ENCODE measurements around the gene CD69.

CD69 gene

DNA sequence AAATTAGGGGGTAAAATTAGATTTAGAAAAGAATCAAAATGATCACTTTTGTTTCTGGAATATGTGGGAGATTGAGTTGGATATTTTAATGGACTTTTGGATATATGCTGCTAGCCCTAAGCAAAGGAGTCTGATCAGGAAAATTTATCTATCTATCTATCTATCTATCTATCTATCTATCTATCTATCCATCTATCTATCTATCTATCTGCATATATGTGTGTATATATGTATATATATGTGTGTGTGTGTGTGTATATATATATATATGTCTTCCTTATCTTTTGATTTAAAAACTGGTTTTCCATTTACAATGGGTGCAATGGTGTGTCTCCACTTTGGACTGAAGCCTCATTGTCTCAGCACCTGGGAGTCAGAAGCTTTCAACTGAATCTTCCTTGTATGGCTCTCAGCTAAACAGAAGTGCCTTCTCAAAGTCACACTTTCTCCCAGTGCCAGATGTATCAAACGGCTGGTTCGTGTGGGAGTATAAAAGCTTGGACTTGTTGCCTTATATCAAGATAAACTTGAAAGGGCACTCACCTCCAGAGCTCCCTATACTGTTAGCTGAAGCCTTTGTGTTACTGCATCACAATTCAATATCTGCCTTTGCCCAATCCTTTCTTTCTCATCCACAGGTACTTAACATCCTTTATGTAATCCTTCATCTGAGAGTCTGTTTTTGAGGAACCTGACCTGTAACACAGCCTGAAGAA lies 31.6 kb upstream of the CD69 start:
- no peak for TF ChIP-seq CTCF (IDR thresholded peaks at IDR 0.05)

- no peak for TF ChIP-seq CTCF (IDR thresholded peaks at IDR 0.05)
Observed at GRCh38 chr12:9786726-9787717, 26.3 kb upstream of the CD69 start.

DNA sequence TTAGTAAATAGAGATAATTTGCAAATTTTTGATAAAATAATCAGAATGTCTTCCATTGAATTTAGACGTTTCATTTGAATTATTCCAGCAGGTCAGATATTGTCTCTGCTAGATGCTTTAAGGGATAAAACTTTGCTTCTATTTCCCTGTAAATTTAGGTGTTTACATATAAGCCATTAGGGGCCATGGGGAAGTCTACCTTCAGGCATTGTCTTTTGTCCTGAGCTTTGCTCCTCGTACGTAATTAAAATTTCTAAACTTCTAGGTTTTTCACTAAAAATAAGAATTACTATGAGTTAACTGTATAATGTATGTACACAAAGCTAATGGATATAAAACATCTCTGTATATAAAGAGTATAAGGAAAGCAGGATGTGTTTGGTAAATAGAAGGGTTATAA lies 24.1 kb upstream of the CD69 start:
- no peak for TF ChIP-seq CTCF (IDR thresholded peaks at IDR 0.05)

DNA sequence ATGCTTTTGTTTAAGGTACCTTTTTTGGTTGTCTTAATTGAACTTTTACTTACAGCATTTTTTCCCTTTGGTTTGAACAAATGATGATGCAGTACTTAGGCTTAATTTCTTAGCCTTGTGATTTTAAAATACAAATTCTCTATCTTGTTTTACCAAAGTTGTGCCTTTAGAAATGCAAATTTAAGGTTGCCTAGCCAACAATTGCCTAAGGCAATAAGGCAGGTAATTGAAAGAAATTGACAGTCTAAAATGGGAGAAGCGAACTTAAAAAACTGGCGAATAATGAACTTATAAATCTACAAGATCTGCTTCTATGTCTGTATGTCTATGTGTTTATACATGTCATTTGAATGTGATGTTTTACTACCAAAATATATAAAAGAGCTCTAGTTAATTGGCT lies 23.6 kb upstream of the CD69 start:
- TF ChIP-seq CTCF (IDR thresholded peaks at IDR 0.05): no peak

DNA sequence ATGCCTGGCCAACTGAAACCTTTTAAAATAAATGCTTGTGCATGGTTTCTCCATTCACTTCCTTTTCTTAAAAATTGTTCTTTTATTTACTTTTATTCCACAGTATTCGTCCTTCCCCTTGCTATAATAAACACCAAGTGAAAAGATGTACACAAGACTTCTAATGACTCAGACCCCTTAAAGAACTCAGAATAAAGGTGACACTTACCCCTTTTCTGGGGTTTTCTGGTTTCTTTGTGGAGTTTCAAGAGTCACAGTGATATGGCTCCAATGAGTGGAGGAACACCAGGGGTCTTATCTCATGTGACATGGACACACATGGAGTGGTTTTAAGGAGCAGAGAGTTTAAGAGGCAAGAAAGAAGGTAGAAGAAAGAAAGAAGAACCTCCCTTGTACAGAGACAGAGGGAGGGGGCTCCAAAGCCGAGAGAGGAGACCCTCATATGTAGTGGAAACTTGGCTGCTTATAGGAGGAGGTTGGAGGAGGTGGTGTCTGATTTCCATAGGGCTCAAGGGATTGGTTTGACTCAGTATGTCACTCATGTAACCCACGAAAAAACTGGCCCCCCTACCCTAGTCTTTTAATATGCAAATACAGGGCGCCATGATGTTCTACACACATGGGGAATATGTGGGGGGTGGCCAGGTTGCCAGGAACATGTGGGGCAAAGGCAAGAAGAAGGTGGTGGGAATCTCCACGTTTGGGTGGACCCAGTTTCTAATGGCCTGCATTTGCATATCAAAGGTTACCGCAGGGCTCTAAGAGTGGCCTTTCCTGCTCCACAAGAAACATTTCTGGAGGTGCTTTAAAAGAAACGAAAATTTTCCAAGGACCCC lies 22.1 kb upstream of the CD69 start:
- no peak for TF ChIP-seq CTCF (IDR thresholded peaks at IDR 0.05)

GRCh38 chr12:9781360-9781759 lies 20.7 kb upstream of the CD69 start:
- TF ChIP-seq CTCF (IDR thresholded peaks at IDR 0.05): no peak

GRCh38 chr12:9779209-9779608 lies 18.5 kb upstream of the CD69 start:
- no peak for TF ChIP-seq CTCF (IDR thresholded peaks at IDR 0.05)
